HEK293 (cell line): ENCODE data around the gene ETS2.

Experiments used
- CTCF ChIA-PET: fragments of 350-600 bp; formaldehyde crosslinking; extraction: SDS; loops from one replicate; lab custom pipeline; 2021; ENCODE audit warnings: antibody characterized with exemption; lab: Yijun Ruan, JAX
- POLR2A ChIA-PET: fragments of 300-600 bp; formaldehyde crosslinking; extraction: SDS; loops from one replicate; lab custom pipeline; 2020; ENCODE audit warnings: antibody characterized with exemption, inconsistent platforms; lab: Yijun Ruan, JAX
- H3K27ac ChIP-seq: fragments of 200-500 bp; sonication (Bioruptor generic); 2 replicates; pipeline ENCODE4 v1.5.1; 2014; ENCODE audit warnings: low read depth, low read length, control low read depth, inconsistent platforms; ENCODE audit errors: extremely low read depth
- H3K36me3 ChIP-seq, 2 experiments: fragments of 200-500 bp in 1 of 2; sonication (Bioruptor generic) in 1 of 2; 1 replicate in 1 of 2; 2 replicates in 1 of 2; pipeline ENCODE4 v1.5.1; 2014 to 2017; ENCODE audit warnings: inconsistent platforms in 2 of 2, low read length in 2 of 2; ENCODE audit not compliant: control insufficient read depth in 2 of 2, insufficient read depth in 1 of 2
- H3K4me1 ChIP-seq: fragments of 200-500 bp; sonication (Bioruptor generic); 2 replicates; pipeline ENCODE4 v1.5.1; 2014; ENCODE audit warnings: mild to moderate bottlenecking, low read length, inconsistent platforms; ENCODE audit not compliant: control insufficient read depth, insufficient read depth
- H3K4me3 ChIP-seq: 2 replicates; pipeline ENCODE4 v1.5.1; 2011; ENCODE audit warnings: low read depth, mild to moderate bottlenecking, control low read depth, low read length, moderate library complexity
- H3K9me3 ChIP-seq: fragments of 200-500 bp; sonication (Bioruptor generic); 2 replicates; pipeline ENCODE4 v1.5.1; 2014; ENCODE audit warnings: low read depth, low read length, inconsistent platforms; ENCODE audit not compliant: control insufficient read depth, insufficient read depth
- BCL11B ChIP-seq: fragments of 450-650 bp; formaldehyde crosslinking; IDR thresholded peaks from 2 replicates; pipeline ENCODE4 v1.5.1; 2016; ENCODE audit warnings: low read depth, missing biosample characterization, missing genetic modification characterization
- FEZF1 ChIP-seq: fragments of 450-650 bp; formaldehyde crosslinking; IDR thresholded peaks from 2 replicates; pipeline ENCODE4 v1.5.1; 2016; ENCODE audit warnings: missing biosample characterization, missing genetic modification characterization
- KLF7 ChIP-seq: fragments of 450-650 bp; formaldehyde crosslinking; IDR thresholded peaks from 2 replicates; pipeline ENCODE4 v1.5.1; 2016; ENCODE audit warnings: missing biosample characterization, missing genetic modification characterization, borderline replicate concordance
- ZBTB17 ChIP-seq: fragments of 450-650 bp; formaldehyde crosslinking; IDR thresholded peaks from 2 replicates; pipeline ENCODE4 v1.5.1; 2016; ENCODE audit warnings: missing biosample characterization, missing genetic modification characterization
- ZFHX2 ChIP-seq: fragments of 450-650 bp; formaldehyde crosslinking; conservative IDR thresholded peaks from 2 replicates; pipeline ENCODE4 v1.5.1; 2016; ENCODE audit warnings: missing biosample characterization, missing genetic modification characterization
- ZNF146 ChIP-seq: fragments of 450-650 bp; formaldehyde crosslinking; IDR thresholded peaks from 2 replicates; pipeline ENCODE4 v1.5.1; 2016; ENCODE audit warnings: missing biosample characterization, missing genetic modification characterization
- ZNF366 ChIP-seq: fragments of 450-650 bp; formaldehyde crosslinking; conservative IDR thresholded peaks from 2 replicates; pipeline ENCODE4 v1.5.1; 2016; ENCODE audit warnings: missing biosample characterization, missing genetic modification characterization
- ZNF610 ChIP-seq: fragments of 450-650 bp; formaldehyde crosslinking; IDR thresholded peaks from 2 replicates; pipeline ENCODE4 v1.5.1; 2016; ENCODE audit warnings: missing biosample characterization, missing genetic modification characterization, borderline replicate concordance
- ZNF660 ChIP-seq: fragments of 450-650 bp; IDR thresholded peaks from 2 replicates; pipeline ENCODE4 v1.5.1; 2018; ENCODE audit warnings: missing biosample characterization, mild to moderate bottlenecking, missing genetic modification characterization
- ZNF664 ChIP-seq: fragments of 450-650 bp; formaldehyde crosslinking; IDR thresholded peaks from 2 replicates; pipeline ENCODE4 v1.5.1; 2016; ENCODE audit warnings: missing biosample characterization, missing genetic modification characterization
- TF ChIP-seq, protein P1 (sequence below): fragments of 450-650 bp; formaldehyde crosslinking; IDR thresholded peaks from 2 replicates; pipeline ENCODE4 v1.5.1; 2016; ENCODE audit warnings: missing biosample characterization, missing genetic modification characterization
- TF ChIP-seq, protein P2 (sequence below): fragments of 450-650 bp; formaldehyde crosslinking; IDR thresholded peaks from 2 replicates; pipeline ENCODE4 v1.5.1; 2016; ENCODE audit warnings: missing biosample characterization, missing genetic modification characterization
- TF ChIP-seq, protein P3 (sequence below): fragments of 450-650 bp; formaldehyde crosslinking; IDR thresholded peaks from 2 replicates; pipeline ENCODE4 v1.5.1; 2016; ENCODE audit warnings: missing biosample characterization, missing genetic modification characterization

ETS2 gene

DNA sequence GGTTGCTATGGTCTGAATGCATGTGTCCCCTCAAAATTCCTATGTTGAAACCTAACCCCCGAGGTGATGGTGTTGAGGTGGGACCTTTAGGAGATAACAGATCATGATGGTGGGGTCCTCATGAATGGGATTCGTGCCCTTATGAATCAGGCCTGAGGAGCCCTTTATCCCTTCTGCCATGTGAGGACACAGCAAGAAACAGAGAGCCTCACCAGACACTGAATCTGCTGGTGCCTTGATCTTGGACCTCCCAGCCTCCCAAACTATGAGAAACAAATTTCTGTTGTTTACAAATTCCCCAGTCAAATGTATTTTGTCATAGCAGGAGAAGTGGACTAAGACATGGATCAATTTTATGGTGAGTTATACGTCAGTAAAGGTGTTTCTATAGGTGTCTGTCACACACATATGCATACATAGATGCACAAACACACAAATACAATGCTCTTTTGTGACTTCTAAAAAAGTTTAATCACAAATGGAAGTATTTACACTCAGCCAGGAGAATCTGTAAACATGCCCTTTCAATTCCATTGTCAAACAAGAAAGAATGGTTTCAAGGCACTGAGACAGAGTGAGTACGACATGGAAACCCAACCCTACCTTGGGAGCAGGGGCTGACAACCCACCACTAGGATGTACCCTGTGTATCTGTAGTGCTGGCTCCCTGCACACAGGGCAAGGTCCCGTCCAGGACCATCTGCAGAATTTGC is 5.5 kb upstream of the ETS2 start:
- POLR2A ChIA-PET, result no interaction called here

DNA sequence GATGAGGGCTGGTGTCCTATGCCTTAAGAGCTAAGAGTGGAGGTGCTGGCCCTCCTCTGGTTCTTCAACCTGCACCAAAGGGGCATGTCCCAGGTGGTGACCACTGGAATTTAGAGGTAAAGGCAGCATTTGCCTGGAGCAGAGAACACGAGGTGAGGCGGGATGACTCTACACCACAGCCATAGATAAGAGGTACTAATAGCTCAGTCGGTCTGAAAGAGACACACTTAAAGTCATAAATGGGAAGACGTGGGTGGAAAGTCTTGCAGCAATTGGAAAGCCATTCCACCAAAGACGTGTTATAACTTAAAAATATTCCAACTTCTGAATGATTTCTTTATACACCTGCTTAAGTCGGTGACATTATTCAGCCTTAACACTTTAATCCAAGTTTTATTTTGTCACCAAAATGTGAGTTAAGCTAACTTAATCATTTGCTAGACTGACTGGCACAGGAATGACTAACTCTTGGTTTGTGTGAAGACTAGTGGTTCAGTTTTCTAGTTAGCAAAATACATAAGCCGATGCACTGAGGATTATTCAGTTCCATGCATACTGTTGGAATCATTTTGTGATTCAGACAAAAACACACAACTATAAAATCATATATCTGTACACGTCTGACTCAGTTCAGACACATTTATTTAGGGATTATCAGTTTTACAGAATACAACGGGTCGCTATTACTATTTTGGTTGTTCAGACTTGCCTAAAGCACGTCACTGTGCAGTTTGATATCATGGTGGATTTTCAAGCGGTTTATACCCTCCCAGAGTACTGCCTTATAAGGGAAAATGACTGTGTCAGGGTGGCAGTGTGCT is 4.6 kb upstream of the ETS2 start:
- no peak for TF ChIP-seq ZNF366 (tag by site-specific recombination)
- TF ChIP-seq ZNF146 (tag by site-specific recombination), result no peak
- TF ChIP-seq ZFHX2 (tag by site-specific recombination), result peak; percentile 35; the same call in 1 of the 2 replicates
- no peak for TF ChIP-seq BCL11B (tag by site-specific recombination)
- no peak for TF ChIP-seq ZBTB17
- TF ChIP-seq, protein P1, sequence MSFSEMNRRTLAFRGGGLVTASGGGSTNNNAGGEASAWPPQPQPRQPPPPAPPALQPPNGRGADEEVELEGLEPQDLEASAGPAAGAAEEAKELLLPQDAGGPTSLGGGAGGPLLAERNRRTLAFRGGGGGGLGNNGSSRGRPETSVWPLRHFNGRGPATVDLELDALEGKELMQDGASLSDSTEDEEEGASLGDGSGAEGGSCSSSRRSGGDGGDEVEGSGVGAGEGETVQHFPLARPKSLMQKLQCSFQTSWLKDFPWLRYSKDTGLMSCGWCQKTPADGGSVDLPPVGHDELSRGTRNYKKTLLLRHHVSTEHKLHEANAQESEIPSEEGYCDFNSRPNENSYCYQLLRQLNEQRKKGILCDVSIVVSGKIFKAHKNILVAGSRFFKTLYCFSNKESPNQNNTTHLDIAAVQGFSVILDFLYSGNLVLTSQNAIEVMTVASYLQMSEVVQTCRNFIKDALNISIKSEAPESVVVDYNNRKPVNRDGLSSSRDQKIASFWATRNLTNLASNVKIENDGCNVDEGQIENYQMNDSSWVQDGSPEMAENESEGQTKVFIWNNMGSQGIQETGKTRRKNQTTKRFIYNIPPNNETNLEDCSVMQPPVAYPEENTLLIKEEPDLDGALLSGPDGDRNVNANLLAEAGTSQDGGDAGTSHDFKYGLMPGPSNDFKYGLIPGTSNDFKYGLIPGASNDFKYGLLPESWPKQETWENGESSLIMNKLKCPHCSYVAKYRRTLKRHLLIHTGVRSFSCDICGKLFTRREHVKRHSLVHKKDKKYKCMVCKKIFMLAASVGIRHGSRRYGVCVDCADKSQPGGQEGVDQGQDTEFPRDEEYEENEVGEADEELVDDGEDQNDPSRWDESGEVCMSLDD (tag by site-specific recombination), result no peak
- Histone ChIP-seq H3K9me3 (no peaks in the 10 kb centered on the region), H3K4me1 (peaks cover 6% of the 10 kb centered on the region), H3K4me3 (no peak overlapping the region), H3K36me3 (no peaks in the 10 kb centered on the region), H3K27ac (no peak overlapping the region)
- ChIA-PET POLR2A (interaction anchor here (0.8 kb wide), 1 partner anchor 13 kb away, joined by 3 read pairs; no protein-coding TSS in a partner anchor), CTCF (interaction anchor here (0.7 kb wide), 2 partner anchors 14 to 69 kb away, joined by 3 read pairs; no protein-coding TSS in a partner anchor)

More for the DNA sequence above, 5.5 kb upstream of the ETS2 start:
- H3K36me3 ChIP-seq, result no peaks in the 10 kb centered on the region
- H3K4me1 ChIP-seq, result peaks cover 6% of the 10 kb centered on the region
- no peak for TF ChIP-seq ZNF660 (tag by site-specific recombination)
- TF ChIP-seq KLF7, result no peak
- TF ChIP-seq, protein P2, sequence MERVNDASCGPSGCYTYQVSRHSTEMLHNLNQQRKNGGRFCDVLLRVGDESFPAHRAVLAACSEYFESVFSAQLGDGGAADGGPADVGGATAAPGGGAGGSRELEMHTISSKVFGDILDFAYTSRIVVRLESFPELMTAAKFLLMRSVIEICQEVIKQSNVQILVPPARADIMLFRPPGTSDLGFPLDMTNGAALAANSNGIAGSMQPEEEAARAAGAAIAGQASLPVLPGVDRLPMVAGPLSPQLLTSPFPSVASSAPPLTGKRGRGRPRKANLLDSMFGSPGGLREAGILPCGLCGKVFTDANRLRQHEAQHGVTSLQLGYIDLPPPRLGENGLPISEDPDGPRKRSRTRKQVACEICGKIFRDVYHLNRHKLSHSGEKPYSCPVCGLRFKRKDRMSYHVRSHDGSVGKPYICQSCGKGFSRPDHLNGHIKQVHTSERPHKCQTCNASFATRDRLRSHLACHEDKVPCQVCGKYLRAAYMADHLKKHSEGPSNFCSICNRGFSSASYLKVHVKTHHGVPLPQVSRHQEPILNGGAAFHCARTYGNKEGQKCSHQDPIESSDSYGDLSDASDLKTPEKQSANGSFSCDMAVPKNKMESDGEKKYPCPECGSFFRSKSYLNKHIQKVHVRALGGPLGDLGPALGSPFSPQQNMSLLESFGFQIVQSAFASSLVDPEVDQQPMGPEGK (tag by site-specific recombination), result no peak
- TF ChIP-seq FEZF1 (tag by site-specific recombination), result no peak
- TF ChIP-seq, protein P3, sequence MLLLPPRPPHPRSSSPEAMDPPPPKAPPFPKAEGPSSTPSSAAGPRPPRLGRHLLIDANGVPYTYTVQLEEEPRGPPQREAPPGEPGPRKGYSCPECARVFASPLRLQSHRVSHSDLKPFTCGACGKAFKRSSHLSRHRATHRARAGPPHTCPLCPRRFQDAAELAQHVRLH, result no peak
- no peak for TF ChIP-seq ZNF610 (tag by site-specific recombination)
- no peak for TF ChIP-seq ZNF664 (tag by site-specific recombination)
- no peaks in the 10 kb centered on the region for H3K9me3 ChIP-seq
- H3K27ac ChIP-seq, result no peak overlapping the region
- H3K4me3 ChIP-seq, result no peak overlapping the region
- CTCF ChIA-PET, result interaction anchor here (0.7 kb wide), 1 partner anchor 68 kb away, joined by 3 read pairs; no protein-coding TSS in a partner anchor
